Activated CD4-positive, alpha-beta T cell treated with anti-CD3 and anti-CD28 coated beads, Interleukin-2, Interleukin-4, amounts not matched to agents 100 ng/mL and 50 ng/mL, durations not matched to agents 16 hours and 8 hours (primary cell): Measurements from ENCODE around the gene ELMO2.
A peak's percentile ranks its signal among the peaks of the same experiment; 100 is the strongest.

ENCODE experiments used
- DNase-seq: peaks from one replicate; pipeline ENCODE4 v3.0.0-alpha.2; 2020; ENCODE audit warnings: low spot score

The ELMO2 gene

GRCh38 chr20:46367234-46367633, 39.2 kb downstream of the ELMO2 start:
- DNase-seq, result no peak

- DNase-seq, result no peak
These were observed 39.6 kb downstream of the ELMO2 start for GRCh38 chr20:46366826-46367225.

DNA sequence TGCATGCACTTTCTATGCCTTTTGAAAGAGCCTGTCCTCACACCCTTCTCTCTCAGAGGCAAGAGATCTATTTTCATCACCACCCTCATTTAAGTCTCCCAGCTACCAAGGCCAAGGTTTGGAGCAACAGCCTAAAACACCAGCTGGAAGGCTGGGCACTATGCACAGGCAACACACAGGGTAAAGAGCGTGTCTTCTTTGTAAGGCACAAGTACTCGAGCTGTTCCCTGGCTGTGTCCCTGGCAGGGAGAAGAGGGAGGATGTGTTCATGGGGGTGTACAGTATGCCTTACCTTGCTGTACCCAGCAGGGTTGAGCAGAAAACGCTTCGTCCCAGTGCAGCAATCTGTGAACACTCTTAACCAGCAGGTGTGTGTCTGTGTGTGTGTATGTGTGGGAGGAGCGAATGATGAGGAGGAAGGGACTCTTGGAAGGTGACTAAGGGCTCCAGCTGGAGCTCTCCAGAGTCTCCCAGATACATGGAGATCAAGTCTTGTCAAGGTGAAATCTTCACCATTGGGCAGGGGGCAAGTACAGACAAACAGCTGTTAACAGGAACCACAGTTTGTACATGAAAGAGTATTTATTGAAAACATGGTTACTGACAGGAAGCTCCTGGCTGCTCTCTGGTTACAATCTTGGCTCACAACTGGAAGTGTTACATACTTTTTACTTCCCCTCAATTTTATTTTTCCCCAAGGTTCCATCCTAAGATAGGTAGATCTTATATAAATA, 40.8 kb downstream of the ELMO2 start:
- DNase-seq, result no peak

DNA sequence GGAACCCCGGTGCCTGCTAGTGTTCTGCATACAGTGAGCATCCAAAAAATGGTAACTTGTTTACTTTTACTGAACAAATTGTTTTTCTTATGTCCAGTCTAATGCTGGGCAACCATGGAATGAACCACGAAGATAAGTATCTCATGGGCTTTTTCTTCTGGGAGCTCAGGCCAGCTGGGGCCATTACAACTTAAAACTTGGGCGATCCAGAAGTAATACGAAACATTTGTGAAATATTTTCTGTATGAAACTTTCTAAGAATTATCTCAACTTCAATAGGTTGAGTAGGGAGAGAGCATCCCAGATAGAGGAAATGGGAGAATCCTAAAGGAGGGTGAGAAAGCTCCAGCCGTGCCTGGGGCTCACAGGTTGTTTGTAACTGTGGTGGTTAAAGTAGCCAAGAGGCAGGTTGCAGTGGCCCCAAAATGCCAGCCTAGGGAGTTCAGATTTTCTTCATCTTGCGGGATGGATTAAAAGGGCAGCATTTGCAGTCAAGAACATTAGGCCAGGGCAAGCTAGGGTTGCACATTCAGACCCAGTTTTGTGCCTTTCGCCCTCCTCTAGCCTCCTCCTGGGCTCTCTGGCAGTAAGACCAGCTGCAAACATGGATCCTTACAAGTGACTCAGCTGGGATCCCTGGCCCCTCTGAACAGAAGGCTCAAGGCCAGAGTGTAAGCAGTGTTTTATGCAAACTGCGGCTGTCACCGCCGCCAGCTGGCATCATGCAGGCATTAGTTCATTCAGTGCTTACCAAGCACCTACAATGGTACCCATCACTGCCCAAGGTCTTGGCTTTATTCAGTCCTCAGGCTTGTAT, 41.5 kb downstream of the ELMO2 start:
- DNase-seq, result no peak

- peak; percentile 87 for DNase-seq
These were observed 42.3 kb downstream of the ELMO2 start for GRCh38 chr20:46363874-46364669.

- peak; percentile 6 for DNase-seq
These were observed 43.2 kb downstream of the ELMO2 start for GRCh38 chr20:46362921-46363867.

DNA sequence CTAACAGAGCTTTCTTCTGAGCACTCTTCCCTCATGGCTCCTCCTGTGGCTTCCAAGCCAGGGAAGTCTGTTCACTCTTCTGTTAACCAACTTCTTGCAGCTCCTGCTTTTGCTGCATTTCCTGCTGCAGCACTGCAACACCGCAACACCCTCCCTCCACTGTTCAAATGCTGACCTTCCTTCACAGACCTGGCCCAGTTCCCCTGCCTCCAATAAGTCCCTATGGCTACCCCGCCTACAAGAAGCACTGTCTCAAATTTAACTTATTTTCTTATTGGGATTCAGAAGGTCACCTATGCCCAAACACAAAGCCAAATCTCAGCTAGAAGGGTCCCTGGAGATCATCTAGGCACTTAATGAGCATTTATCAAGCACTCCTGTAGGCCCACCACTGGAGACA, 44.6 kb downstream of the ELMO2 start:
- DNase-seq, result no peak

DNA sequence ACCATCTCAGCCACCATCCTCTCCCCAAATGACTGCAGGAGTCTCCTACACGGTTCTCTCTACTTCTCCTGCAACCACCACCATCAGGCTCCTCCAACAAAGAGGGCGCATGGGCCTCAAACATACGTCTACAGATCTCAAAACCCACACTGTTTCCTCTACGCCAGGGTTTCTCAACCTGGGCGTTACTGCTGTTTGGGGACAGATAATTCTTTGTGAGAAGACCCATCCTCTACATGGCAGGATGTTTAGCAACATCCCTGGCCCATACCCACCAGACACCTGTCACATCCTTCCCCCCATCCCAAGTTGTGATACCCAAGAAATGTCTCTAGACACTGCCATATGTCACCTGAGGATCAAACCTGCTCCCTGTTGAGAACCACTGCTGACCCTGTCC, 45.0 kb downstream of the ELMO2 start:
- peak; percentile 6 for DNase-seq

GRCh38 chr20:46359233-46359751, 47.1 kb downstream of the ELMO2 start:
- DNase-seq, result no peak

DNA sequence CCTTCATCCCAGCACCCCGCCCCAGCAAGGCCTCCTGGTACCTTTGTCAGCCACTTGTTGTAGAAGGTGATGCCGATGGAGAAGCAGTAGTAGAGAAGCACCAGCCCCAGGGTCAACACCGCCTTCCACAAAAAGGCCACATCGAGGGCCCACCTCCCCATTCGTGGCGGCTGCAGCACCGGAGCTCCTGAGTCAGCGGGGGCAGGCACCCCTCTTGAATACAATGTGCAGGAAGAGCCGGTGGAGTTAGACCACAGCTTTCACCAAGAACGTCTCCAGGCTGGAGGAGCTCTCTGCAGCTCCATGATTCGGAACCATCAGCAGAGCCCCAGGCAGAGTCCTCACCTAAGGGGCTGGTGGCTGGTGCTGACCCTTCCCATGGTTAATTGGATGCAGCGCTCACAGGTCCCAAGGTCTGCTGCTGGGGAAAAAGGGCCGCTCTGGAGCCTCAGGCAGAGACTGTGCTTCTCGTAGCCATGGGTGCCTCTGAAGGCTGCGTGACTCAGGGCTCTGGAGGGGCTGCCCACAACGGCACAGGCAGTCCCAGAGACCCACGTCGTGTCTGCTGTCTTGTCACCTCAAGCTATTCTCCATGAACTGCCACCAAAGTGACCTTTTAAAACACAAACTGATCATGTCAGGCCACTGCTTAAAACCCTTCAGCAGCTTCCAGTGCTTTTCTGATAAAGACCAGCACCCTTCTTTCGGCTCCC, 47.9 kb downstream of the ELMO2 start:
- DNase-seq, result no peak

DNA sequence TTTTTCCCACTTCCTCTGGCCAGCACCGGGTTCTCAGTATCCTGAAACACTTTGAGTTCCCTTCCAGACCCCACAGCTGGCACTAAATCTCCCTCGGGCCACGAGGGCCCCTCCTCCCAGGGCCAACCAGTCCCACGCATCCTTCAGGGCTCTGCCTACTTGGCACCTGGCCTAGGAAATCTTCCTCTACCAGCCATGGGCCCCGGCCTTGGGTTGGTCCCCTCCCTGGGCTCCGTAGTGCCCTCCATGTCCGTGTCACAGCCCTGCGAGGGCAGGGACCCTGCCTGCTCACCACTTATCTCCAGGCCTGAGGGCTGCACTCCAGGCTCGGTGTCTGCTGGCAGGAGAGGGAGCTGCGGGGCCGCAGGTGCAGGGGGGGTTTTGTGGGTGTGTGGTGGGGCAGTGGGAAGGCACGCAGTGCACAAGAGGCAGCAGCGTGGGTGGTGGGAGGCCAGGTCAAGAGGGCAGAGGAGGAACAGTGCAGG, 49.3 kb downstream of the ELMO2 start:
- no peak for DNase-seq

DNA sequence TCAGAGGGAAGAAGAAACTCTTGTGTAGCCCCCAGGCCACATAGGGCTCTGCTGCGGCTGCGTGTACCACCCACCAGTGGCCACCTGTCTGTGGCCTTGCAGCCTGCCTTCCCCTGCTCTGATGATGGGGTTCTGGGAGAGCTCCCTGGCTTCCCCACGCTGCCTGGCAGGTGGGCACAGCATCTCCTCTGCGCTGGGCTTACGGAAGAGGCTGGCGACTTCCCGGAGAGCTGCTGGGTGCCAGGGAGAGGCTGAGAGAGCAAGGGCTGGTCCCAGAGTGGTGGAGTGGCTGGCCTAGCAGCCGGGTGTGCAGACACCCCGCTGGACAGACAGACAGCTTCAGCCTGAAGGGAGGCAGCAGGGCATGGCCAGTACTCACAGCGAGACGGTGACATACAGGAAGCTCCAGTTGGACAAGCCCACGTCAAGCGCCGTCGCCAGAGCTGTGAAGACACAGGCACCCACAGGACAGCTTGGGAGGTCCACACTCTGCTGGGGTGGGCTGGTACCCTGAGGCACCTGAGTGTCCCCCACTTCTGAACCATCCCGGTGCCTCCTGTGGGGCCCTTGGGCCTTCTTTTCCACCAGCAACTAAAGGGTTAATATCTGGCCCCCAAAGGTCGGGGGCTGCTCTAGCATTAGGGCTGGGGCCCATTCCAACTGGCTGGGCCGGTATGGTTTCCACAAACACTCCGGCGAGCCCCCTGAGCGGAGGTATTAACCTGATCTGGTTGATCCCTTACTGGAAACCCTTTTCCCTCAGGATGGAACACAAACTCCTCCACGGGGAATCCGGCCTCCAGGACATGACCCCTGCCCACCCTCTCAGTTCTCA, 50.0 kb downstream of the ELMO2 start:
- no peak for DNase-seq

DNA sequence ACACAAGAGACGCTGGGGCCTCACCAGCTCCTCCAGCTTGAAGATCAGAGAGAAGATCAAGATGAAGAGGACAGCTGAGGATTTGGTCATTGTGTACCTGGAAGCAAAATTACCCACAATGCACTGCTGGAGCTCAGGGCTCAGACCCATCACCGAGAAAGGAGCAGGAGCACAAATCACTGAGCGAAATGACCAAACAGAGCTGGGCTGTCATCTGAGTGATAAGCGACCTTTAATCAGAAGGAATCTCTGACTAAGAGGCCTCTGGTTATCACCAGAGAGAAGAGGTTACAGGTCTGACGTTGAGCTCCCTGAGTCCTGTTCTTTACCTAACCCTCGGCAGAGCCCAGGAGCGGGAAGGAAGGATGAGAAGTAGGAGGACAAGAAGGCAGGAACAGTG, 50.6 kb downstream of the ELMO2 start:
- DNase-seq, result no peak

- DNase-seq, result no peak
These were observed 51.3 kb downstream of the ELMO2 start for GRCh38 chr20:46354920-46355654.

GRCh38 chr20:46354207-46354555, 52.2 kb downstream of the ELMO2 start:
- DNase-seq, result no peak

DNA sequence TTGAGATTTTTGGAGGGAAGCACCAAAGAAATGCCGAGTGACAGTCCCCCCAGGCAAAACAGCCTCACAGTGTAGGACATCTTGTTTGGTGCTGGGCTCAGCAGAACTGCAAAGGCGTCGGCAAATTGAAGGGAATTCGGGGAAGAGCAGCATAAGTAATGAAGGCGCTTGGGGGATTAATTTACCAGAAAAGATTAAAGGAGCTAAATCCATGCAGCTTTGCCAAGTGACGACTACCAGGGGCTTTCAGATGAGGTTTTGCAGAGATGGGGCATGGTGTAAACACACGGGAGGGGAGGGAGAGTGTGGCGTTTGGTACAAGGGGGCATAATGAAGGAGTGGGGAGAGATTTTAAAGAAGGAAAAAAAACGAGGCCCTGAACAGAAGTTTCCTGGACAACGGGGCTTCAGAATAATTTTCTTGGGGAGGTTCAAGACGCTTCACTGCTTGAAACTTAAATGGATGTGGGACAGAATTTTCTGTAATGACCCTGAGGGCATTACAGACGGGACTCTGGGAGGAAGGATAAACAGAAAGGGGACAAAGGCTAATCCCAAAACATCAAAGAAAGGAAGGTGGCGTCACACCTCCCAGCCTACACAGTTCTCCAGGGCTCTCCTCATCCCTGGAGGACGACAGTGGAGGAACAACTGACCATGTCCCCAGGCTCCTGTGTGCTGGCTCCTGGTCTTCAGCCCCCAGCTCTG, 52.8 kb downstream of the ELMO2 start:
- no peak for DNase-seq

- DNase-seq, result no peak
These were observed 54.0 kb downstream of the ELMO2 start for GRCh38 chr20:46352370-46352938.
